Measurements from ENCODE around the gene FADS3.

DNA sequence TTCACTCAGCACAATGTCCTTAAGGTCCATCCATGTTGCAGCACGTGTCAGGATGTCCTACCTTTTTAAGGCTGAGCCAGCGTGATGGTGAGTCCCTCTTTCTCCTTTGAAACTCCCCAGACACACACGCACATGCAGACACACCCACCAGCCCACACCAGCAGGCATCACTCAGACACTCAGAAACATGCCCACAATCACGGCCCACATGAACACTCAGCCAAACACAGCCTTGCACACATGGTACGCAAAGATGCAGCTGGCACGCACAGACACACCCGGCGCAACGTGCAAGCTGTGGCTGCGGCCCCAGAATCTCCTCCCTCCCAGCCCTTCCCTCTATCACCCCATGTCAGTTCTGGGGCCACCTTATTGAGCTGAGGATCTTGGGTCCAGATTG lies 8.0 kb downstream of the FADS3 start:
- TF ChIP-seq POLR2A (IDR thresholded peaks at IDR 0.05; ENCODE audit: low read depth, low read length), result no peak
- no peak for TF ChIP-seq RAD21 (IDR thresholded peaks at IDR 0.05; ENCODE audit: low read length)
- TF ChIP-seq, protein P1, sequence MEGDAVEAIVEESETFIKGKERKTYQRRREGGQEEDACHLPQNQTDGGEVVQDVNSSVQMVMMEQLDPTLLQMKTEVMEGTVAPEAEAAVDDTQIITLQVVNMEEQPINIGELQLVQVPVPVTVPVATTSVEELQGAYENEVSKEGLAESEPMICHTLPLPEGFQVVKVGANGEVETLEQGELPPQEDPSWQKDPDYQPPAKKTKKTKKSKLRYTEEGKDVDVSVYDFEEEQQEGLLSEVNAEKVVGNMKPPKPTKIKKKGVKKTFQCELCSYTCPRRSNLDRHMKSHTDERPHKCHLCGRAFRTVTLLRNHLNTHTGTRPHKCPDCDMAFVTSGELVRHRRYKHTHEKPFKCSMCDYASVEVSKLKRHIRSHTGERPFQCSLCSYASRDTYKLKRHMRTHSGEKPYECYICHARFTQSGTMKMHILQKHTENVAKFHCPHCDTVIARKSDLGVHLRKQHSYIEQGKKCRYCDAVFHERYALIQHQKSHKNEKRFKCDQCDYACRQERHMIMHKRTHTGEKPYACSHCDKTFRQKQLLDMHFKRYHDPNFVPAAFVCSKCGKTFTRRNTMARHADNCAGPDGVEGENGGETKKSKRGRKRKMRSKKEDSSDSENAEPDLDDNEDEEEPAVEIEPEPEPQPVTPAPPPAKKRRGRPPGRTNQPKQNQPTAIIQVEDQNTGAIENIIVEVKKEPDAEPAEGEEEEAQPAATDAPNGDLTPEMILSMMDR (conservative IDR thresholded peaks at IDR 0.05; ENCODE audit: low read depth, low read length), result no peak
